Activated CD4-positive, alpha-beta T cell treated with anti-CD3 and anti-CD28 coated beads, Interleukin-2, Interleukin-4, amounts not matched to agents 100 ng/mL and 50 ng/mL, durations not matched to agents 16 hours and 8 hours (primary cell): ENCODE measurements around the gene ZDHHC6.
"Not testable (repeated sequence)": the region's sequence is repeated elsewhere in the genome, so short reads cannot be mapped to it uniquely, and the experiment has no call there.

Experiments used
- DNase-seq: peaks from one replicate; pipeline ENCODE4 v3.0.0-alpha.2; 2020; ENCODE audit warnings: low spot score

The ZDHHC6 gene

GRCh38 chr10:112390125-112390703 is 56.5 kb downstream of the ZDHHC6 start:
- peak; percentile 9 for DNase-seq

- peak; percentile 85 for DNase-seq
Measured at GRCh38 chr10:112389271-112389822, 57.4 kb downstream of the ZDHHC6 start.

- no peak for DNase-seq
Measured at GRCh38 chr10:112388548-112388947, 58.2 kb downstream of the ZDHHC6 start.

GRCh38 chr10:112388056-112388455 is 58.7 kb downstream of the ZDHHC6 start:
- not testable (repeated sequence) for DNase-seq

GRCh38 chr10:112385201-112385600 is 61.5 kb downstream of the ZDHHC6 start:
- no peak for DNase-seq

GRCh38 chr10:112384141-112384540 is 62.6 kb downstream of the ZDHHC6 start:
- DNase-seq, result no peak

GRCh38 chr10:112383325-112383724 is 63.4 kb downstream of the ZDHHC6 start:
- peak; percentile 20 for DNase-seq

- DNase-seq, result no peak
Measured at GRCh38 chr10:112382515-112383235, 64.0 kb downstream of the ZDHHC6 start.
